Activated T-helper 2 cell treated with anti-CD3 and anti-CD28 coated beads, Interferon-gamma antibody, Interleukin-2, Interleukin-4, amounts not matched to agents 10 μg/mL and 5 μg/mL and 100 μg/mL, durations not matched to agents 14 hours and 24 hours and 36 hours (primary cell): ENCODE measurements around the gene DLX6. TPM values are rescaled to one million over a fixed set of nuclear protein-coding genes. Genes with fewer than 3 reads are reported as not detected.

ENCODE experiments used
- DNase-seq: peaks from one replicate; pipeline ENCODE4 v3.0.0; 2021; ENCODE audit warnings: low spot score
- H3K27ac Mint-ChIP-seq: one replicate; pipeline ENCODE4 v1.8.0; 2021; ENCODE audit warnings: mixed read lengths
- H3K27me3 Mint-ChIP-seq: one replicate; pipeline ENCODE4 v1.8.0; 2021; ENCODE audit warnings: low read depth, mixed read lengths
- H3K36me3 Mint-ChIP-seq: one replicate; pipeline ENCODE4 v1.8.0; 2021; ENCODE audit warnings: low read depth, mixed read lengths
- H3K4me1 Mint-ChIP-seq: one replicate; pipeline ENCODE4 v1.8.0; 2021; ENCODE audit warnings: low read depth, mixed read lengths
- H3K4me3 Mint-ChIP-seq: one replicate; pipeline ENCODE4 v1.8.0; 2021; ENCODE audit warnings: low read depth, mild to moderate bottlenecking, moderate library complexity, mixed read lengths
- H3K9me3 Mint-ChIP-seq: one replicate; pipeline ENCODE4 v1.8.0; 2021; ENCODE audit warnings: mixed read lengths
- intact Hi-C: fragments of 100-400 bp; cut with micrococcal nuclease; formaldehyde crosslinking; loops from one replicate; pipeline ENCODE4 v1.15.1; 2023
- total RNA-seq: library from RNA; stranded (reverse); gene quantifications from 2 replicates; pipeline ENCODE4 v1.2.3, GENCODE V29; 2022

DLX6 gene
- total RNA-seq, 1 donor from 2014 or later, result not detected

DNA sequence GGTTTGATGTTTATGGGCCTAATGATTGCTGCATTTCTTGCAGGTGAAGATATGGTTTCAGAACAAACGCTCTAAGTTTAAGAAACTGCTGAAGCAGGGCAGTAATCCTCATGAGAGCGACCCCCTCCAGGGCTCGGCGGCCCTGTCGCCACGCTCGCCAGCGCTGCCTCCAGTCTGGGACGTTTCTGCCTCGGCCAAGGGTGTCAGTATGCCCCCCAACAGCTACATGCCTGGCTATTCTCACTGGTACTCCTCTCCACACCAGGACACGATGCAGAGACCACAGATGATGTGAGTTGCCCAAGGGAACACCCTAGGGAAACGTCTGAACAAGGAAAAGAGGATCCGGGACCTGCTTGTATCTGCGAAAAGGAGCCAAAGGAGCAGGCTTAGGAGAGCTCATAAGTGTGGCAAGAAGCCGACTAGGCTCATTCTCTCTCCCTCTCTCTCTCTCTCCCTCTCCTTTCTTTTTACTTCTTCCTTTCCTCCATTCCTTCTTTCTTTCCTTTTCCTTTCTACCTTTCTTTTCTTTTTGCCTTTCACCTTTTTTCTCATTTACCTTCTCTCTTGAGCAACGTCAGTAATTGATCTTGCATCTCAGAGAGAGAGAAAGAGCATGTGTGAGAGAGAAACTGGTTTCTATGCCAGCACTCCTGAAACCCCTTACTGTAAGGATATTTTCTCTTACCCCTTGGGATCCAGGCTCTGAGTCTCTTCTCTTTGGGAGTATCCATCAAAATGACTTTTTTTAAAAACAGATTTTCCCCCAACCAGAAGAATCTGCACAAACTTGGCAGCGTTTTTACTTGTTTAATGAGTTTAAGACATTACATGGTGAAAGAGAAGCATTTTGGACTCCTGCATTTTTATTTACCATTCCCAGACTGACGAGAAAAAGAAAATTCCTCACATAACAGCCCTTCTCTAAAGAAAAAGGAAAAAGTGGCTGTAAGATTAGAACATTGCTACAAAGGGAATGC, 4.7 kb downstream of the DLX6 start:
- Mint-ChIP-seq H3K36me3 (no peaks in the 10 kb centered on the region), H3K9me3 (no peaks in the 10 kb centered on the region), H3K4me1 (peaks cover 1% of the 10 kb centered on the region), H3K27ac (no peak overlapping the region), H3K4me3 (no peak overlapping the region), H3K27me3 (peaks cover 87% of the 10 kb centered on the region)
- DNase-seq, result no peak
- intact Hi-C loops, result no loop called here

GRCh38 chr7:97011104-97011503, 5.8 kb downstream of the DLX6 start:
- DNase-seq, result no peak
- Mint-ChIP-seq H3K27me3 (peaks cover 94% of the 10 kb centered on the region), H3K4me1 (peaks cover 1% of the 10 kb centered on the region), H3K27ac (no peak overlapping the region), H3K36me3 (no peaks in the 10 kb centered on the region), H3K9me3 (no peaks in the 10 kb centered on the region), H3K4me3 (no peak overlapping the region)
- intact Hi-C loops, result no loop called here

DNA sequence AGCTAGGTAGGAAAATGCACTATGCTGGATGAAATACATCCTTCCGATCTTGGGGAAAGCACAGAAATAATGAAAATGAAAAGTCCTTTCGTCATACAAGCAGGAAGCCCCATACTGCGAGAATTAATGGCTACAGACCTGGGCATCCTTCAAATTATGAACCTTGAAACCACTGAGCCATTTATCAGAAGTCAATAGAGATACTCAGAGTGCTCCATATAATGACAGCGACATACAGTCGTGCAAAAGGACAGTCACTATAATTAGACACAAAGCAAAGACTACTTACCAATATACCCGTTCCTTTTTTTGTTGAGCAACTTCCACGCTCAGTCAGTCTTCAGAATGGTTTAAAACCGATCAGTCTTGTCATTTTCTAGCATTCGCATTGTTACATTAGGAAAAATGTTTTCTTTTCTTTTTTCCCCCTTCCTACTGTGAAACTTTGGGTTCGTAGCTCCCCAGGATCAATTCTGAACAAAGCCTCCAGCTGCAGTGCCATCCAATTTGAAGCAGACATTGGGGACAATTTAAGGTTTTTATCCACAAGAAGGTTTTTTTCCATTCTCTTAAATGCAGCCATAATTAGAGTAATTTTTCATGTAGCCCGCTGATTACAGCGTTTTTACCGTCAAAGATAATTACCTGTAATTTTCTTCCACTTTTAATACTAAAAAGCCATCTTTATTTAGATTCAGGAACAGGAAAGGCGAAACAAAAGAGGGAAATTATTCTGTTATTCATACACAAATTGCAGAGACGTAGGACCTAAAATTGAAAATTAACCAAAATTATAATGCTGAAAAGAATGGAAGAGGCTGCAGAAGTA, 6.4 kb downstream of the DLX6 start:
- H3K4me1 Mint-ChIP-seq, result no peaks in the 10 kb centered on the region
- DNase-seq, result no peak
- H3K27ac Mint-ChIP-seq, result no peak overlapping the region
- H3K9me3 Mint-ChIP-seq, result no peaks in the 10 kb centered on the region
- no peak overlapping the region for H3K4me3 Mint-ChIP-seq
- intact Hi-C loops, result no loop called here
- peaks cover 95% of the 10 kb centered on the region for H3K27me3 Mint-ChIP-seq
- H3K36me3 Mint-ChIP-seq, result no peaks in the 10 kb centered on the region

DNA sequence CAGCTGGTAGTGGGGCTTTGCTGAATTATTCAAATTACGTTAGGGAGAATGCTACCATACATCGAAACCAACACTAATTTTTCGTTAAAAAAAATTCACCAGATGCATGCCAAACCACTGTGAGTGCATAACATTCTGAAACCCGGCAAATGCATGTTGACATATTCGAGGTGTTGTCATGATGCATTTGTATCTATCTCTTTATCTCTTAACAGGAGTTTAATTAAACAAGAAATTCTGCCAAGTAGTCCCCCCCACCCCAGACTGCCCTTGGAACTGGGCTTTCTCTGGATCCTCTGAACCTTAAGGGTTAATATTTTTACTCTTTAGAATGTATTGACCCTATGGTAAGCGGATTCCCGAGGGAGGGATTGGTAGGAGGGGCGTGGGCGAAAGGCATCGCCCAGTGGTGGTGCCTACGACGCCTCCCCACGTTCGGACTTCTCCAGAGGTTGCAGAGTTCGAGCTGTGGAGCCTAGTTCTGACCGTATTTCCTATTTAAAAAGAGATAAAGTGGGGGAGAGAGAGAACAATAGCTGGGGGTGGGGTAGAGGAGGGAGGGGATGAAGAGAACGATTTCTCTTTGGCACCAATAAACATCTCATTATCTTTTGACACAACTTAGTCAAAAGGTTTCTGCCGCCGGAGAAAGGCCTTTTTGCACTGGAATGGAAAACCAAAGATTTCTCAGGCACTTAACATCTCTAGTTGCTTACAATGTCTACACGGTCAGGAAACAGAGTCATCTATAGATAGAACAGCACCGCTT, 7.2 kb downstream of the DLX6 start:
- intact Hi-C loops, result loop anchor here (1.0 kb wide), 1 partner anchor 9 kb away; no protein-coding TSS in a partner anchor
- no peak overlapping the region for H3K4me3 Mint-ChIP-seq
- no peaks in the 10 kb centered on the region for H3K4me1 Mint-ChIP-seq
- no peak for DNase-seq
- H3K27ac Mint-ChIP-seq, result no peak overlapping the region
- no peaks in the 10 kb centered on the region for H3K9me3 Mint-ChIP-seq
- no peaks in the 10 kb centered on the region for H3K36me3 Mint-ChIP-seq
- peaks cover 95% of the 10 kb centered on the region for H3K27me3 Mint-ChIP-seq

- Mint-ChIP-seq H3K27ac (no peak overlapping the region), H3K36me3 (no peaks in the 10 kb centered on the region), H3K27me3 (peaks cover 95% of the 10 kb centered on the region), H3K9me3 (no peaks in the 10 kb centered on the region), H3K4me1 (no peaks in the 10 kb centered on the region), H3K4me3 (no peak overlapping the region)
- DNase-seq, result no peak
- intact Hi-C loops, result loop anchor here (1.0 kb wide), 1 partner anchor 8 kb away; no protein-coding TSS in a partner anchor
Observed at GRCh38 chr7:97013134-97013844, 7.9 kb downstream of the DLX6 start.

- no peaks in the 10 kb centered on the region for H3K9me3 Mint-ChIP-seq
- no peaks in the 10 kb centered on the region for H3K36me3 Mint-ChIP-seq
- intact Hi-C loops, result loop anchor here (1.0 kb wide), 1 partner anchor 8 kb away; no protein-coding TSS in a partner anchor
- H3K27me3 Mint-ChIP-seq, result peaks cover 95% of the 10 kb centered on the region
- no peak overlapping the region for H3K27ac Mint-ChIP-seq
- DNase-seq, result no peak
- no peaks in the 10 kb centered on the region for H3K4me1 Mint-ChIP-seq
- no peak overlapping the region for H3K4me3 Mint-ChIP-seq
Observed at GRCh38 chr7:97013845-97014134, 8.4 kb downstream of the DLX6 start.

- intact Hi-C loops, result no loop called here
- Mint-ChIP-seq H3K9me3 (no peaks in the 10 kb centered on the region), H3K36me3 (no peaks in the 10 kb centered on the region), H3K4me1 (no peaks in the 10 kb centered on the region), H3K27ac (no peak overlapping the region), H3K4me3 (no peak overlapping the region), H3K27me3 (peaks cover 95% of the 10 kb centered on the region)
- DNase-seq, result no peak
Observed at GRCh38 chr7:97014145-97014750, 8.9 kb downstream of the DLX6 start.

GRCh38 chr7:97015279-97015678, 9.9 kb downstream of the DLX6 start:
- H3K36me3 Mint-ChIP-seq, result no peaks in the 10 kb centered on the region
- intact Hi-C loops, result no loop called here
- no peaks in the 10 kb centered on the region for H3K9me3 Mint-ChIP-seq
- no peak overlapping the region for H3K27ac Mint-ChIP-seq
- DNase-seq, result no peak
- H3K27me3 Mint-ChIP-seq, result peaks cover 94% of the 10 kb centered on the region
- no peak overlapping the region for H3K4me3 Mint-ChIP-seq
- no peaks in the 10 kb centered on the region for H3K4me1 Mint-ChIP-seq

- H3K27ac Mint-ChIP-seq, result no peak overlapping the region
- H3K36me3 Mint-ChIP-seq, result no peaks in the 10 kb centered on the region
- peaks cover 96% of the 10 kb centered on the region for H3K27me3 Mint-ChIP-seq
- DNase-seq, result no peak
- intact Hi-C loops, result no loop called here
- H3K4me1 Mint-ChIP-seq, result no peaks in the 10 kb centered on the region
- no peak overlapping the region for H3K4me3 Mint-ChIP-seq
- H3K9me3 Mint-ChIP-seq, result no peaks in the 10 kb centered on the region
Observed at GRCh38 chr7:97015756-97016380, 10.5 kb downstream of the DLX6 start.

DNA sequence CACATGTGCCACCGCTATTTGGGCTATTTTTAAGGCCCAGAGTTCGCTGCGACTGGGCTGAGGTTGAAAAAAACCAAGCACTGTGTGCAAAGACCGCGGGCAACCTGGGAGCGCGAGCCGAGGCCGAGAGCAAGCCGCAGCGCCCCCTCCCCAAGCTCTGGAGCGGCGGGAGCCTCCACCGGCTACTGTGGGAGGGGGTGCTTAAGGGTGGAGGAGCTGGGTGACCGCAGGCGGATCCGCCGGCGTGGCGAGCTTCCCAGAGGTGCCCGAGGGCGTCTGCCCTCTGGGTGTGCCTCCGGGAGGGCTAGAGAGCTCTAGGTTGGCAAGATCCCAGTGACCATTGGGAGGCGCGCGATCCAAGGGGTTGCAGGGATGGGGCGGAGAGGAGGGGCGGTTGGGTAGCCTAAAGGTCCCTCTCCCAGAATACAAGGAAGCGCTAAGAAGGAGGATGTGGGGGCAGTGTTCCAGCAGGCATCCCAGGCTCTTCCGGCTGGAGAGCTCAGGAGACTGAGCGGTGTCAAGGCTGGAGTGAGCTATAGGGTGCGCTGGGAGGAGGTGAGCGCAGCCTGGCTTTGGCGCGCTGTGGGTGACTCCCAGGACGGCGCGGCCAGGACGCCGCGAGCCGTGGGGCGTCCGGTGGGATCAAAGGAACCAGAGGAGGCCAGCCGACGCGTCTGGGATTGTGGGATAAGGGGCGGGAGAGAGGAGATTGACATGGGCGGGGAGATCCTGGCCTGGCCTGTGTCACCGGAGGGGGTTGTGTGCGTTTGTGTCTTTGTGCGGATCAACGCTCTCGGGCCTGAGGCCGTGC, 11.2 kb downstream of the DLX6 start:
- intact Hi-C loops, result no loop called here
- DNase-seq, result no peak
- H3K4me1 Mint-ChIP-seq, result no peaks in the 10 kb centered on the region
- H3K36me3 Mint-ChIP-seq, result no peaks in the 10 kb centered on the region
- no peak overlapping the region for H3K4me3 Mint-ChIP-seq
- peaks cover 92% of the 10 kb centered on the region for H3K27me3 Mint-ChIP-seq
- H3K9me3 Mint-ChIP-seq, result no peaks in the 10 kb centered on the region
- no peak overlapping the region for H3K27ac Mint-ChIP-seq
